ENCODE measurements around the gene IGF2BP2. TPM values are rescaled to one million over a fixed set of nuclear protein-coding genes. Genes with fewer than 3 reads are reported as not detected.

IGF2BP2 gene
- total and polyA plus RNA-seq, 2 of the 13 experiments (the other 11 are each of a cell fraction or from before 2014, with no cell fraction given): 6.5 to 46.0 TPM

- TF ChIP-seq PAXIP1 (CRISPR knock-in tag; conservative IDR thresholded peaks at IDR 0.05) (peak; percentile 66), NR3C1 (CRISPR knock-in tag; IDR thresholded peaks at IDR 0.05) (no peak), TOPORS (CRISPR knock-in tag; IDR thresholded peaks at IDR 0.05) (no peak), ZNF101 (CRISPR knock-in tag; IDR thresholded peaks at IDR 0.05; ENCODE audit: borderline replicate concordance, low read depth) (no peak), ZNF607 (CRISPR knock-in tag; IDR thresholded peaks at IDR 0.05; ENCODE audit: borderline replicate concordance) (peak; percentile 77; the same call in 1 of the 2 replicates), BRCA1 (CRISPR knock-in tag; IDR thresholded peaks at IDR 0.05) (no peak), ZNF281 (CRISPR knock-in tag; IDR thresholded peaks at IDR 0.05; ENCODE audit: borderline replicate concordance) (no peak), FOXA1 (IDR thresholded peaks at IDR 0.05) (no peak), FOXA1 (CRISPR knock-in tag; IDR thresholded peaks at IDR 0.05) (no peak), ZNF841 (CRISPR knock-in tag; IDR thresholded peaks at IDR 0.05; ENCODE audit: borderline replicate concordance) (no peak), SNAPC4 (CRISPR knock-in tag; IDR thresholded peaks at IDR 0.05) (no peak), SPEN (CRISPR knock-in tag; IDR thresholded peaks at IDR 0.05; ENCODE audit: low read depth) (peak; percentile 56; the same call in 1 of the 2 replicates), ZNF446 (CRISPR knock-in tag; IDR thresholded peaks at IDR 0.05) (no peak), NR2F1 (CRISPR knock-in tag; IDR thresholded peaks at IDR 0.05) (peak in 1 of 2 experiments; percentile 47; a peak in 1 of 4 replicates), MEIS1 (CRISPR knock-in tag; IDR thresholded peaks at IDR 0.05; ENCODE audit: borderline replicate concordance) (no peak), ZMYM2 (CRISPR knock-in tag; IDR thresholded peaks at IDR 0.05) (no peak)
These were observed 79.6 kb downstream of the IGF2BP2 start (continued) for GRCh38 chr3:185744997-185745843.
